ENCODE data around the gene LYPD4.

DNA sequence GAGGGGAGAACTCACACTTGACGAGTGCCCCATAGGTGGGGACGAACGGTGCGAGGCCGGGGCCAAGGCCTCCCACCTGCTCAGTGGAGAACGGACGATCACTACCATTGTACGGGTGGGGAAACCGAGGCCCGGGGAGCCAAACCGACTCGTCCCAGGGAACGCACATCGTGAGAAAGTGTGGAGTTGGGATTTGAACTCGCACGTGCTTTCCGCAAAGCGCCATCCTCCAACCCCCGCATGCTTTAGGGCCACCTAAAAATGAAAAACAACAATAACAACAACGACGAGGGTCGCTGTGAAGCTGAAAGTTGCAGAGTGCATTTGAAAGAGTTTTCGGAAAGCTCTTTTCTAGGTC is 39.0 kb upstream of the LYPD4 start:
- no peak for TF ChIP-seq CTCF (optimal IDR thresholded peaks at IDR 0.05 in 1 of 3, IDR thresholded peaks at IDR 0.05 in 1 of 3, conservative IDR thresholded peaks at IDR 0.05 in 1 of 3; ENCODE audit: extremely low read depth in 1 of 3, insufficient read depth in 2 of 3, low read length in 3 of 3)
- TF ChIP-seq EZH2 (IDR thresholded peaks at IDR 0.05; ENCODE audit: low read length), result no peak
